Epithelial cell of umbilical artery (primary cell): ENCODE measurements around the gene TRRAP. TPM values are rescaled to one million over a fixed set of nuclear protein-coding genes. Genes with fewer than 3 reads are reported as not detected.

Experiments used
- total RNA-seq: library from RNA; depleted of rRNA; stranded (reverse); fragments of >200 nt; gene quantifications from 2 replicates; pipeline ENCODE4 v1.2.3, GENCODE V29; 2014

TRRAP gene
- total RNA-seq = 12.3 and 13.4 TPM in 2 replicates

GRCh38 chr7:98878365-98879197, at the start of gene TRRAP:
TRRAP (plus strand) TSS chr7:98878532; CDS start chr7:98881151, 2,619 bp downstream.

GRCh38 chr7:98869597-98870120, 8.7 kb upstream of the TRRAP start, which contains the start of gene TMEM130:
TMEM130 (minus strand) TSS chr7:98870014; CDS start chr7:98869861, 153 bp downstream.

Other genes starting within 250 kb of the TRRAP start
- gene TMEM130, start 8.5 kb upstream of the TRRAP start, total RNA-seq = under 0.01 TPM in 1 of 2 replicates, not detected in the other